Activated CD4-positive, alpha-beta T cell treated with anti-CD3 and anti-CD28 coated beads for 1 hour (primary cell): ENCODE measurements around the gene NCBP3.
"Not testable (repeated sequence)": the region's sequence is repeated elsewhere in the genome, so short reads cannot be mapped to it uniquely, and the experiment has no call there.

Source experiments
- DNase-seq: peaks from one replicate; pipeline ENCODE4 v3.0.0-alpha.2; 2020

The NCBP3 gene

DNA sequence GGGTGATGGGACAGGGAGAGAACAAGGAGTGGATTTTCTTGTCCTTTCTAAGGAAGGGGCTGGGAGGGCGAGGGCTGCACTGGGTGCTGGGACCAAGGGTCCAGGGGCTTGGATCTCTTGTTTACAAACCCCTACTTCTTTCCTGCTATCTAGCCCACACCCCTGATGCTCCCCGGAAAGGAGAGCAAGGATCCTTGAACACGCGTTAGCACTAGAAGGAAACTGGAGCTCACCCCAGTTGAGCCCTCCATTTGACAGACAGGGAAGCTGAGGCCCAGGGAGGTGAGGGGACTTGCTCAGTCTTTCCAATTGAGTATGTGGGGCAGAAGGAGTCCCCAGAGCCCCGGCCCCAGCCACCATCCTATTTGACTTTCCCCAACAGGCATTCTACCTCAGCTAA lies 40.5 kb downstream of the NCBP3 start:
- DNase-seq, result no peak

DNA sequence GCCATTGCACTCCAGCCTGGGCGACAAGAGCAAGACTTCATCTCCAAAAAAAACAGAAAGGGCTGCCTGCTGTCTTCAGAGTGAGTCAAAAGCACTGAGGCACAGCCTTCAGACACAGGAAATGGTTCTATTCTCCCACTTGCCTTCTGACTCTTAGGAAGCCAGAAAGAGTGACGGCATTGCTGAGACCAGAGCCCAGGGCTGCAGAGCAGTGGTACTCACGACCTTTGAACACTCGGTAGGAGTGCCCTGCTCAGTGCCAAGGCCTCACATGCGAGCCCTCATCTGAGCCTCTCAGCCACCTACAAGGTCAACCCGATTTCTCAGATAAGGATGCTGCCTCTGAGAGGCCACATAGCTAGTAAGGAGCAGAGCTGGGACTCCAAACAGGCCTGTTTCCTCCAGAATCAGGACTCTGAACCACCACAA lies 41.5 kb downstream of the NCBP3 start:
- no peak for DNase-seq

DNA sequence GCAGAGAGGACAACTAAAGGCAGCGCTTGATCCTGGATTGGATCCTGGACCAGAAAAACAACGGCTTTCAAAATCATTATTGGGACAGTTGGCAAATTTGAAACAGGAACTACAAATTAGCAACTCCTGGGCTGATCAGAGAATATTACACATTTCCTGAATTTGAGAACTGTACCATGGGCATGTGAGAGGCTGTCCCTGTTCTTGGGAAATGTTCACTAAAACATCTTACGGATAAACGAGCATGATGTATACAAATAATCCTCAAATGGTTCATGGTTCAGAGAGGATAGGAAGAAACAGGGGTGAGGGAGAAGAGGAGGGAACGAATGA lies 42.8 kb downstream of the NCBP3 start:
- no peak for DNase-seq

DNA sequence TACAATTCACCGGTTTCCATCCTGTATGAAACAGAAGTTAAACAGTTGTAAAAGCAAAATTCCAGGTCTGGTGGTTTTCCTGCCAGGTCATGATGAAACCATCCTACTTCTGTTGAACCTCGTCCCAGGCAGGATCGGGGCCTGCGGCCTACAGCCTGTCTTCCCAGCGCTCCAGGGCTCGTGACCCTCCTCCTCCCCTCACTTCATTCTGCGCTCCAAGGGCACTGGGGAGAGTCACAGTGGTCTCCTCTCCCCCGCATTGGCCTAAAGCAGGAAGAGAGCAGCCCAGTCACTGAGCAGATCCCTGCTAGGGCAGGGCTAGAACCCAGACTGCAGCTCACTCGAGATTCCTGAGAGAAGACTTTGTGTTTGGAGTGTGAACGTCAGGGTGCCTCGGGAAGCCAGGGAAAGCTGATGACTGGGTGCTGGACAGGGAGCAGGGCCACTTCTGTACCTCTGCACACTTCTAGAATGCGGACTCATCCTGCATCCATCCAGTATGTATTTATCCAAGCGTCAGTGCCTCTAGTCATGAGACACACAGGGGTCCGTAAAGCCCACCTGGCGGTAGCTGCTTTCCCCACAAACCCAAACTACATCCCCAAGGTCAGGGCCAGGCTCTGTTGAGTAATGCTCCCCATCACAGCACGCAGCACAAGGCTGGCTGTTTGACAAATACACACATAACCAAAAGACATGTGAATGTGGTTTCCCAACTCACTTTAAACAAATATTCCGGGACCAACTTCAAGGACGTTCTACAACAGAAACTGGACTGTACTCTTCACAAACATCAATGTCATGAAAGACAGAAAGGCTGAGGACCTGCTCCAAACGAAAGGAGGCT lies 43.4 kb downstream of the NCBP3 start:
- no peak for DNase-seq

DNA sequence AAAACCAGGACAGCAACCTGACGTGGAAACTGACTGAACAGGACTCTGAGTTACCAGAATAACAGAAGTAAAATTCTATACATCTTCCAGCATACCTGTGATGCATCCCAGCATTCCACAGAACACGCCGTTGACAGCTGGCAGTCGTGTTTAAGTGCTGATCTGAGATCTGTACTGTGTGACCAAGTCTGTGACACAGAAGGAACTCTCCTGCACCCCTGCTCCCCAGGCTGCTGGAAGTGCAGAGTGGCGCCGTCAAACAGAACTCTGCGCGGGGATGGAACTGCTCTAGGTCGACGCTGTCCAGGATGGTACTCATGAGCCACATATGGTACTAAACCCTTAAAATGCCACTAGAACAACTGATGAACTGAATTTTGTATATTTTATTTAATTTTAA lies 44.3 kb downstream of the NCBP3 start:
- DNase-seq, result no peak

DNA sequence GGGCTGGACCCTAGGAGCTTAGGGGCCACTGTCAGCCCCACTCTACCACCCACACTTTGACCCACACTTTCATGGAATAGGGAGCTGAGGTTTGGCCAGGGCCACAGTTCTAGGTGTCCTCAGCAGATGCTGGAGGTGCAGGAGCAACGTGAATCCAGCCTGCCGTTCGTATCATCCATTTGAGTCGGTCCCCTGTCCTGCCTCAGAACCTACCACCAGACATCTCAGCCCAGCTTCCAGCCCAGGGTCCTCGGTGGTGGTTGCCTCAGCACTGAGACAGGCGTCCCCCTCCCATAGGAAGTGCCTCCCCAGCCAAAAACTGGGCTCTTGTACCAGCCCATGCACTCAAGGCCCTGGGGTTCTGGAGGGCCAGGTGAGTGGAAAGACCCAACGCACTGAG lies 44.7 kb downstream of the NCBP3 start:
- no peak for DNase-seq

DNA sequence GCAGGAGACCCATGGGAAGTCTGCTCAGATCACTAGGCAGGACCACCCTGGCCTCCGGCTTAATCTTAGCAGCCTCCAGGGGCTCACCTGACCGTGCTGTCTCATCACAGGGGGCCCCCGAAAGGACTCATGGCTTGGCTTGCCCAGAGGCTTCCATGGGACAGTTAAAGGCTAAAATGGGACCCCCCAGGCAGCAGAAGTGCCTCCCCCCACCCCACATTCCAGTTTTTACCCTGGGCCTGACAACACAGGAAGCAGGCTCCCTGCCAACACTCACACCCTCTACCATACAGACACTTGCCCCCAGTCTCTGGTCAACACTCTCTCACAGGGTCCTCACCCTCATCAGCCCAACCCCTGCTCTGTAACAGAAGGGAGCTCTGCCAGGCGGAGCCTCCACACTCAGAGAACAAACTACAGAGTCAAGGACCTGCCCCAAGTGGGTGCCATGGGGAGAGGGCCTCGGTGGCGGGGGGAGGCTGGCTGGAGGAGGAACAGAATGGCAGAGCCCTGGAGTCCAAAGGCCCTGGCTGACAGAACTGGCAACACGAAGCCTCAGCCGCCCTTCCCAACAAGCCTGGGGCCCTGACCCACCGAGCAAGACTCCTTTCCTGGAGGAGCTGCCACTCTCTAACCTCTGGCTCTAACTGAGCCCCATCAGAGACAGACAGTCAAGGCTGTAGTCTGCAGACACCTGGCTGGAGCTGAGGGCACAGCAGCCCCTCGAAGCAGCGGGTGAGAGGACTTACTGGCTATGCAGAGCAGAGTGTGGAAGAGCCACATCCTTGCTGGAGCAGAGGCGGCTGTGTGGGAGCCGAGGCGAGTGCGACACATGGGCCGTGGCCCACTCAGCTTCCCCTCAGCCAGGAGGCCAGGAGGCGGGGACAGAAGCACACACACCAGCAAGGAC lies 45.4 kb downstream of the NCBP3 start, which contains the start of gene ITGAE:
Gene ITGAE, minus strand, starts transcription at position 827 of the 910 bp plus-strand sequence. Its CDS starts 44 bp downstream, at position 783.
- no peak for DNase-seq

DNA sequence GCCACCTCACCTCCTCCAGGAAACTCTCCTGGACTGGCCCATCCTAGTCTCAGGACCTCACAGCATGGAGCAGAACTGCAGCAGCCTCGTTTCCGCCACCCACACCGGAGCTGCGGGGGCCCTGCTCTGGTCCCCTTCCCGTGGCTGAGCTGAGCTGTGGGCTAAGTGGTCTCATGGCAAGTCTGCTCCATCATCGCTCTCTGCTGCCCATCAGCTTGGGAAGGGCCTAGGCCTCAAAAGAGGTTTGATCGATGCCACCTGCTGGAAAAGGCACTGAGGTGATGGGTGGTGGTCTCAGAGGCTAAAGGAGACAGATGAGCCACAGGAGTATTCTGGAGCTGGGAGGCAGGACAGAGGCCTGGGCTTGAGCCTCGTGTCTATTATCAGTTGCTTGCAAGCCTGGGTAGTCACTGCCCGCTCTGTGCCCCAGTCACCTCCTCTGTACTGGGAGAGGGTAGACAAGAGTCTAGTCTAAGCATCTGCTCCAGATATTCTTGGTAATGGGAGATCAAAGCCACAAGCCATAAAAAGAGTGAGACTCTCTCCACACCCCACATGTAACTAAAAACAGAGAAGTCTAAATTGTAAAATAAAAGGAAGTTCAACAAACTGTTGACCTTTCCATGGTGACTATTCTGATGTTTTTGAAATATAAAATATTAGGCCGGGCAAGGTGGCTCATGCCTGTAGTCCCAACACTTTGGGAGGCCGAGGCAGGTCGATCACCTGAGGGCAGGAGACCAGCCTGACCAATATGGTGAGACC lies 46.7 kb downstream of the NCBP3 start:
- DNase-seq, result no peak

DNA sequence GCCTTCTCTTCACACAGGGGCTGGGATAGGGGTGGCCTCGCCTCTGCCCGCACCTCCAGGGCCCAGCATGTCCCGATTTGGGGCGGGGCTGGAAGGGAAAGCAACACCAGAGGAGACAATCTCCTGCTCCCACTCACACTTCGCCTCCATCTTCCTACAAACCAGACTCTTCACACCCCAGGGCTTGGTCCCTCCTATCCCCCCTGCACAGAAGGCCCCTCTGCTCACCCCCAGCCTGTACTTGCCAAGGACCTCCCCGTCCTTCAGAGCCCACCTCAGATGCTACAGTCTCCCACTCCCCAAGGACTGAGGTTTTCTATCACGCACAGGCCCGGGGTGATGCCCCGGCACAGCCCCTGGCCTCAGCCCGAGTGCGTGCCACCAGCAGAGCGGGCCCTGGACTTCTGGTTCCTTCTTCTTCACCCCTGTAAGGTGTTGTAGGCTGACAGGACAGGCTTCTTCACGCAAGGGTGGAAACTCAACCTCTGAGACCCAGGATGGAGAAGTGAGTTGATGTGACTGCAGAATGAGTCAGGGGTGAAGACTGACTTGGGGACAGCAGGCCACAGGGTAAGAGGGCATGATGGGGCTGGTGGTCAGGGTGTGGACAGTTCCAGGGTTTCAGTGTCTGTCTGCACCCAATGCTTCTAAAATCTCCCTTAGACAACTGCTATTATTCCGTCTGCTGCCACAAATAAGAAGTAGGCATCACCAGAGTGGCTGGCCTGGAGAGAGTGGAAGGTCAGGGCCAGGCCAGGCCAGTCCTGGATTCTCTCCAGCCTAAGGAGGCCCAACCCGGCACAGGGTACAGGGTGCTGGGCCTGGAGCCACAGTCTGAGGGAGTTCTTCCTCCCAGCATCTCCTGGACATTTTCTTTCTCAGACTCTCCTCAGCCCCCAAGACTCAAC lies 47.5 kb downstream of the NCBP3 start:
- DNase-seq, result no peak

DNA sequence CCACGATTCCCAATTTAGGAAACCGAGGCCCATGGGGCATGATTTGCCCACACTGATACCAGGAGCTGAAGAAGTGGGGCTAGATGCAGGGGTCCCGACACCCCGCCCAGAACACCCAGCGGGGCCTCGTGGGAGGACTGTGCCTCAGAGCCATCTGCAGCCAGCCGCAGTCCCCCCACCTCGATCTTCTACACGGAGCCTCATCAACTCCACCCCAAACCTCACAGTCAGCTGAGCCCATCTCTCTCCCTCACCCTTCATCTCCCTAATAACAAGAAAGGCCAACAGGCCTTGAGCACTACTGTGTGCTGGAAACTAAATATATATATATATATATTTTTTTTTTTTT lies 49.2 kb downstream of the NCBP3 start:
- no peak for DNase-seq

DNA sequence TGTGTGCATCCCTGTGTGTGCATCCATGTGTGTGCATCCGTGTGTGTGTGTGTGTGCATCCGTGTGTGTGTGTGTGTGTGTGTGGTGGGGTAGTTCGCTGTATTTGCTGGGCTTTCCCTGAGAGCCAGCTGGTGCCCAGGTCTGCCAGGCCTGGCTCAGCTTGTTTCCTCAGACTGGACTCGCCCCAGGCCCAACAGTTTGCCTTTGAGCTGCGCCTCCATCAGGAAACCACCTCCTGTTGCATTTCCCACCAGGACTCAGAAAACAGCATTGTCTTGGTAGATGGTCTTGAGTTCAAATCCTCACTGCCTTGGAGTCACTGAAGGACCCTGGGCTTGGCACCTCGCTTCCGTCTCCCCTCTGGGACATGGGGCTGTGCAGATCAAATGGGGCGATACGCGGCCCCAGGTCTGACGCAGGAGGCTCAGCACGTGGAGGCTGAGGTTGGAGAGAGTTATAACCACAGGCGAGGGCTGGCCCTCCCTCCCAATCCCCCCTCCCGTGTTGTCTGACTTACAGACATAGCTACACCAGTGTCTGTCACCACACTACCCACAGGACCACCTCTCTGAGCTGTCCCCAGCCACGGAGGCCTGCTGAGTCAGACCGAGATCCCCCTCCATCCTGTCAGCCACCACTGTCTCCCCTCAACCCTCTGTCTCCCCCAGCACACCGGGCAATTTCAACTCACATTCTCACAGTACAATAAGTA lies 49.8 kb downstream of the NCBP3 start:
- peak; percentile 34 for DNase-seq

DNA sequence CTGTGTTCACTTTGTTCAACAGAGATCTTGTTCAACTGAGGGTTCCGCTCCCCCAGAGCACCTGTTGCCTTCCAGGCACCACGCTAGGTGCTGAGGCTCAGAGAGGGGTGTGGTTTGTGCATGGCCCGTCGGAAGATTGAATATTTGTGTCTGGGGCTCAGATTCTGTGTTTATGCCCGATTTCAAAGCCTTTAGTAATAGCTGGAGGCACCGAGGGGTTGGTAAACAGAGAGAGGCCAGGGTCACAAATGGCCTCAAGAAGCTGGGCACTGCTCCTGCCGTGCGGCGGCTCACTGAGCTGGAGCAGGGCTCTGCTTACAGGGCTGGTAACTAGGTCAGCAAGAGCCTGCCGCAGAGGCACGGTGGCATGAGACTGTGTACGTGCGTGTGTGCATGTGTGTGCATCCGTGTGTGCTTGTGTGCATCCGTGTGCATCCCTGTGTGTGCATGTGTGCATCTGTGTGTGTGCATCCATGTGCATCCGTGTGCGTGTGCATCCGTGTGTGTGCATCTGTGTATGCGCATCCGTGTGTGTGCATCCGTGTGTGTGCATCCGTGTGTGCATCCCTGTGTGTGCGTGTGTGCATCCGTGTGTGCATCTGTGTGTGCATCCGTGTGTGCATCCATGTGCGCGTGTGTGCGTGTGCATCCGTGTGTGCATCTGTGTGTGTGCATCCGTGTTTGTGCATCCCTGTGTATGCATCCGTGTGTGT lies 50.5 kb downstream of the NCBP3 start:
- no peak for DNase-seq

DNA sequence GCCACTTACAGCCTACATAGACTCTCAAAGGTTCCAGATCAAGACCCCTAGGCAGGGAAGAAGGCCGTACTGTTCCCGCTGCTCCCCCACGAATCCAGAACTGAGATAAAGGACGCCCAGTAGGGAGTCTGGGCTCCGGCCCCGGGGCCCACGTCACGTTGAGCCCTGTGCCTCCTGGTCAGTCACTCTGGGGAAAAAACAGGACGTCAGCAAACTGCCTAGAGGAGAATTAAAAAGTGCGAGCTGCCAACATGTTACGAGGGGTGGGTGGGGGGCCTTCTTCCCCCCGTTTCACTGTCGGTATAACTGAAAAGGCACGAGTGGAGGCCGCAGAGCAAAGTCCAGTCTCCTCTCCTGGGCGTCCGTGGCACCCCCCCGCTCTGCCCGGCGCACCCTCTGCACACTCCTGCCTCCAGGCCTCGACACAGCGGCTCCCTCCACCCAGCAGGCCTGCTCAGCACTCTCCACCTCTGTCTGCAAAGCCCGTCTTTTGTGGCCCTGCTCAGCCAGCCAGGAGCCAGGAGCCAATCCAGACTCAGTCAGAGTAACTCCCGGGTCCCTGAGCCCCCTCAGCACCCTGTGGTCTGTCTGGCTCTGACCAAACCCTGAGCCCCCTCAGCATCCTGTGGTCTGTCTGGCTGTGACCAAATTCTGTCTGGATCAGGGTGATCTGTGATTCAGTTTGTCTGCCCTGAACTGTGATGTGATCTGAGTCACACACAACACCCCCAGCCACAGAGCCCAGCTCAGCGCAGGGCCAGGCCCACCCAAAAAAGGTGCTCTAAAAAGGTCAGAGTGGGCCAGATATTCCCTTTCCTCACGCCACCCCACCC lies 51.3 kb downstream of the NCBP3 start:
- DNase-seq, result no peak

DNA sequence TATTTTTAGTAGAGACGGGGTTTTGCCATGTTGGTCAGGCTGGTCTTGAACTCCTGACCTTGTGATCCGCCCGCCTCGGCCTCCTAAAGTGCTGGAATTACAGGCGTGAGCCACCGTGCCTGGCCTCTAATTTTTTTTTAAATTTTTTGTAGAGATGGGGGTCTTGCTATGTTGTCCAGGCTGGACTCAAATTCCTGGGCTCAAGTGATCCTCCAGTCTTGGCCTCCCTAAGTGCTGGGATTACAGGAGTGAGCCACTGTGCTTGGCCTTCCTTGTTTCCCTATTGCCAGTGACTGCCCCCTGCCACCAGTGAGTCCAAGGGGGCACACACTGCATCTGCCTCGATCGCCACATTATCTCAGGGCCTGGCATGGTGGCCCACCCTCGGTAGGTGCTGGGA lies 51.9 kb downstream of the NCBP3 start:
- not testable (repeated sequence) for DNase-seq

DNA sequence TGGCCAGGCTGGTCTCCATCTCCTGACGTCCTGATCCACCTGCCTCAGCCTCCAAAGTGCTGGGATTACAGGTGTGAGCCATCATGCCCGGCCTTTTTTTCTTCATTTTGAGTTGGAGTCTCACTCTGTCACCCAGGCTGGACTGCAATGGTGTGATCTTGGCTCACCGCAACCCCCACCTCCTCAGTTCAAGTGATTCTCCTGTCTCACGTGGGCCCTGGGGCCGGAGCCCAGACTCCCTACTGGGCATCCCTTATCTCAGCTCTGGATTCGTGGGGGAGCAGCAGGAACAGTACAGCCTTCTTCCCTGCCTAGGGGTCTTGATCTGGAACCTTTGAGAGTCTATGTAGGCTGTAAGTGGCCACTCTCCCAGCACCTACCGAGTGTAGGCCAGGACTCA lies 52.8 kb downstream of the NCBP3 start:
- DNase-seq, result not testable (repeated sequence)

DNA sequence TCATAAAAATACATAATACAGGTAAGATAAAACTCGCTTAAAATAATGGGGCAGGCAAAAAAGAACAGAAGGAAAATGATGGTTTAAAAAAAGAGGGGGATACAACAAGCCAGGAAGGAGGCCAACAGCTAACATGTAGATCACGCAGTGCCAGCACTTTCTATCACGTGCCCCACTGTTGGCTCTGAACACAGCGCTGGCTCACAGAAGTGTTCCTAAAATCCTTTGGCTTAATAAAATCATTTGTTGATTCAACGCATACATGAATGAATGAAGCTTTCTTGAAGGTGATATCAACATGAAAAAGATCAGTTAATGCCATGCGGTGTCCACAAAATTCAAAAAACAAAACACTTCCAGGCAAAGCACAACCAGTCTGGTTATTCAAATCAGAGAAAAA lies 53.6 kb downstream of the NCBP3 start:
- DNase-seq, result no peak

DNA sequence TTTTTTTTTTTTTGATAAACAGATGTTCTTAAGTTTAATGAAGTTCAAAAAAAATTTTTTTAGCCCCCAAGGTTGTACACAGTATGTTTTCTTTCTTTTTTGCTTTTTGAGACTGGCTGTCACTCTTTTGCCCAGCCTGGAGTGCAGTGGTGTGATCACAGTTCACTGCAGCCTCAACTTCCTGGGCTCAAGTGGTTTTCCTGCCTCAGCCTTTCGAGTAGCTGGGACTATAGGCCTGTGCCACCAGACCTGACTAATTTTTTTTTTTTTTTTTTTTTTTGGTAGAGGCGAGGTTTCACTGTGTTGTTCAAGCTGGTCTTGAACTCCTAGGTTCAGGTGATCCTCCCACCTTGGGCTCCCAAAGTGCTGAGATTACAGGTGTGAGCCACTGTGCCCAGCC lies 57.8 kb downstream of the NCBP3 start:
- no peak for DNase-seq

DNA sequence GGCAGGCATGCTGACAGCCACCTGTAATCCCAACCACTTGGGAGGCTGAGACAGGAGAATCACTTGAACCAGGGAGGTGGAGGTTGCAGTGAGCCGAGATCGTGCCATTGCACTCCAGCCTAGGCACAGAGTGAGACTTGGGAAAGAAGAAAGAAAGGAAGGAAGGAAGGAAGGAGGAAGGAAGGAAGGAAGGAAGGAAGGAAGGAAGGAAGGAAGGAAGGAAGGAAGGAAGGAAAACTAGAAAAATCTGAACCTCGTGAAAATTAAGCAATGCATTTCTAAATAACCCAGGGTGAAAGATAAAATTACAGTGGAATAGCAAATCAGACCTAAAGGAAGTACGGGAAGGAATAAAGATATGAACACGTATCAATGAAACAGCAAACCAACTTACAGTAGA lies 60.7 kb downstream of the NCBP3 start:
- DNase-seq, result not testable (repeated sequence)

DNA sequence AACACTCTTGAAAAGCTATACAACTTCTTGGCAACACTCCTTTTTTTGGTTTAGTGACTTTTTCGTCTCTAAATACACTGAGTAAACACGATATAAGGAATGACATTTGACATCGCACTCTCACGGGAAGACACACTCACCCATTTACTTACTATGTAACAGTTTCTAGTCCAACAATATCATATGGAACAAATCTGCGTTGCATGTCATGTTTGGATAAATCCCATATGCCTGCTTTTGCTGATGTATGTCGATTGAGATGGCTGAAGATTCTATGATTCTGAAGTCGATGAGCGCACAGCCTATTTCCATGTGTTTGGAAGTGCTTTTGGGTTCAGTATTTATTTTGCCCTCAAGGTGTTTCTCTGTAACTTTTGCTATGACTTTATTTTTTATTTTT lies 63.3 kb downstream of the NCBP3 start:
- DNase-seq, result no peak

DNA sequence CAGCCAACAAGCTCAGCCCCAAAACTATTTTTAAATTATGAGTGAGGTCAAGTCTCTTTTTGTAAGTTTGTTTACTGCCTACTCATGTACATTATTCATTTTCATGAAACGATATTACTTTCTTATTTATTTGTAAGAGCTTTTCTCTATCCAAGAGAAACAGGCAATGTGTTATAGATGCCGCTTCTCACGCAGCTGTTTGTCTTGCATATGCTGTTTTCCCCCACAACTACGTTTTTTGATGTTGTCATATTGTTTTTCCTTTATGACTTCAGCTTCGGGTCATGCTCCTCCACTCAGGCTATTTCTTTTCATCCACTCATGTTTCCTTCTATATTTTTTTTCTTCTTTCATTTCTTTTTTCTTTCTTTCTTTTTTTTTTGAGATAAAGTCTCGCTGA lies 65.1 kb downstream of the NCBP3 start:
- DNase-seq, result no peak
